Renal cortical epithelial cell (primary cell): ENCODE measurements around the gene MED12L. TPM values are rescaled to one million over a fixed set of nuclear protein-coding genes. Genes with fewer than 3 reads are reported as not detected.
"Not testable (repeated sequence)": the region's sequence is repeated elsewhere in the genome, so short reads cannot be mapped to it uniquely, and the experiment has no call there.

ENCODE experiments used
- DNase-seq: peaks from one replicate; pipeline ENCODE4 v3.0.0-alpha.2; 2011; ENCODE audit warnings: low read depth
- total RNA-seq: library from RNA; depleted of rRNA; stranded (reverse); fragments of >200 nt; gene quantifications from 2 replicates; pipeline ENCODE4 v1.2.3, GENCODE V29; 2014

MED12L gene
- under 0.01 and 0.30 TPM in 2 replicates for total RNA-seq

- DNase-seq, result peak; percentile 18
These were observed at the start of gene MED12L for GRCh38 chr3:151085227-151085888. Gene MED12L, plus strand, starts transcription at chr3:151085664. Its CDS starts 1,263 bp downstream, at chr3:151086927.

- DNase-seq, result peak; percentile 84
These were observed 47.6 kb upstream of the MED12L start for GRCh38 chr3:151037746-151038477.

DNA sequence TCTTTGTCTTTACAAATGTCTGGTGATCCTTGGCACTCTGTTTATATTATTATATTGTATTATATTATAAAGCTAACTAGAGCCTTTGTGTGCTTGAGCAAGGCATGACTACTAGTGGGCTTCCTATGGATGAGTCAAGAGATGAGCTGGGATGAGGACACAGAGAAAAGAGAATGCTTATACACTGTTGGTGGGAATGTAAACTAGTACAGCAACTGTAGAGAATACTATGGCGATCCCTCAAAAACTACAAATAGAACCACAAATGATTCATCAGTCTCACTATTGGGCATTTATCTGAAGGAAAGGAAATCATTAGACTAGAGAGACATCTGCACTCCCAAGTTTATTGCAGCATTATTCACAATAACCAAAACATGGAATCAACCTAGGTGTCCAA lies 40.8 kb upstream of the MED12L start:
- peak; percentile 6 for DNase-seq

GRCh38 chr3:151047636-151048035 lies 37.8 kb upstream of the MED12L start:
- no peak for DNase-seq

DNA sequence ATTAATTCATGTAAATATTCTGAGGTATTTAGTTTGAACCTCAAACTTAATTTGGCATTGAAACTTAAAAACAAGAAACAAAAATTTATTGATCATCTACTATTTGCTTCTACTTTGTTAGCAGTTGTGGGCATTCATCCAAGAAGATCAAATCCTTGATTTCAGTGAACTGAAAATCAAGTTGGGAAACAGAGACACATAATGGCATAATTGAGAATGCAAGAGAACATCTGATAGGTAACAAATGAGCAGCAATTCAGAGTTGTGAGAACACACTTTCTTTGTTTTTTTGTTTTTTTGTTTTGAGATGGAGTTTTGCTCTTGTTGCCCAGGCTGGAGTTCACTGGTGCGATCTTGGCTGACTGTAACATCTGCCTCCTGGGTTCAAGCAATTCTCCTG lies 33.9 kb upstream of the MED12L start:
- DNase-seq, result no peak

DNA sequence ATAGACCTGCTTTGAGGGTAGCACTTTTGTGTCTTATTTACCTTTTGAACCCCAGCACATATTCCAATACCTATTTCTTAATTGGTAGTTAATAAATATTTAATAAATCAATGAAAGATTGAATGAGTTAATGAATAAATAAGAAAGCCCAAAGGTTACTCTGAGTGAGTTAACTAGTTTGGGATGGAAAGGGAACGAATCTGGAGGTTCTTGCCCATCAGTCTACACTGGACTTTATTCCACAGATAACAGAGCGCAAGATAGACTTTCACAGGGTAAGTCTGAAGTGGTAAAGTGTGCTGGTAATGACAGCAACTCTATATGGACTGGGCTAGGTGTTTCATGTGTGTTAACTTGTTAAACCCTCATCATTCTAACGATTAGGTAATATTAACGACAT lies 33.1 kb upstream of the MED12L start:
- DNase-seq, result no peak

- no peak for DNase-seq
These were observed 32.7 kb upstream of the MED12L start for GRCh38 chr3:151052756-151053155.

DNA sequence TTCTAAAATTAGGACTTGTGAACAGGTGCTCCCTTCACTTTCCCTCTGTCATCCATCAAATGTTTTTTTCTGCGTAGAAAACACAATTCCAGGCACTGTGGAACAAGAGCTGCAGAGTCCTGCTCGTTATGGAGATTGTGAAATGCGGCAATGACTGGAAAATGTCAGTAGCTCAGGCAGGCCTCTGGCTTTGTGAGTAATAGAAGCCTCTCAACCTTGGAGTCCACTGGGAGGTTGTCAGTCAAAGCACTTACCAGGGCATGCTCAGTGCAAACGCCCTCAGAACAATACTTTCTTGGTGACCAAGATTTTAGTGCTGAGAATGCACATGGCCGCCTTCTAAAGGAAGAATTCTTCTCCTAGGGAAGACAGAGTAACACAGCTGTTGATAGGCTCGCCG lies 26.7 kb upstream of the MED12L start:
- DNase-seq, result peak; percentile 10

DNA sequence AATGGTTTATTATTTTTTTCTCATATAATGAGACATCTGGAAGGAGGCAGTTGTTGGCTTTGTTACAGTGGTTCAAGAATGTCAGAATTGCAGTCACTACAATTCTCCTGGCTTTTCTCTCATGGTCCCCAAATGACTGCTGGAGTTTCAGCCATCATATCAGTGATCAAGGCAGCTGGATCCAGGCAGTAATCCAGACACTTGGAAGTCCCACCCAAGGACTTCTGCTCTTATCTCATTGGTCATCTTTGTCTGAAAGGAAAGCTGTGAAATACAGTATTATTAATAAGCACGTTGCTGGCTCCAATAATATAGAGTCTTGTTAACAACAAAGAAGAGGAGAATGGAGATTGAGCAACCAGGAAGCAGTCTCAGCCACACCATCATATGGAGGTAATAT lies 22.9 kb upstream of the MED12L start:
- no peak for DNase-seq

GRCh38 chr3:151067158-151067557 lies 18.3 kb upstream of the MED12L start:
- no peak for DNase-seq

GRCh38 chr3:151072842-151073241 lies 12.6 kb upstream of the MED12L start:
- not testable (repeated sequence) for DNase-seq

DNA sequence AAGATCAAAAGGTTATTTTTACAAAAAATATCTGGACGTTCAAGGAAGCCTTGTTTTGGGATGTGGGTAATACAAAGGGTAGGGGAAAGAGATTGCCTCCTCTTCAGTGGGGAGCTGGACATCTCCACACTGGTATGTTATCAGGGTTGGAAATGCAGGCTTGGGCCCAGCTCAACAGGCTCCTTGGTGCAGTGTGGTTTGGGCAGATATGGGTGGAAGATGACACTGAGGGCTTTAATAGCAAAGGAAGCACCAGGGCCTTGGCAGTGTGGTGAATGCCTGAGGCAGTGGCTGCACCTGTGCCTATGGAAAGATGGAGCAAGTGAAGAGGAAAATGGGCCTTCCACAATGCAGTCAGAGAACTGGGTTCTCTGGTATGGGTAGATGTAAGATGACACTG lies 11.2 kb upstream of the MED12L start:
- DNase-seq, result no peak

- DNase-seq, result no peak
These were observed 9.4 kb upstream of the MED12L start for GRCh38 chr3:151075869-151076562.

GRCh38 chr3:151076626-151077025 lies 8.8 kb upstream of the MED12L start:
- no peak for DNase-seq

DNA sequence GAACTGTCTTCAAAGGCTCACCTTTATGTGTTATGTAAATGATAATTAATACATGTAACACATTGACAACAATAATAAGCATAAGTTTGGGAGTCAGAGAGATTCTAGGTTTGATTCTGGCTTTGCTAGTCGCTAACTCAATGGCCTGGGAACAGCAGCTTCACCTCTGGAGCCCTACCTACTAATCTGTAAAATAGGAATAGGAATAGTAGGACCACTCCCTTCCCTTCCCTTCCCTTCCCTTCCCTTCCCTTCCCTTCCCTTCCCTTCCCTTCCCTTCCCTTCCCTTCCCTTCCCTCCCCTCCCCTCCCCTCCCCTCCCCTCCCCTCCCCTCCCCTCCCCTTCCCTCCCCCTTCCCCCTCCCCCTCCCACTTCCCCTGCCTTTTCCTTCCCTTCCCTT lies 4.4 kb upstream of the MED12L start:
- not testable (repeated sequence) for DNase-seq

DNA sequence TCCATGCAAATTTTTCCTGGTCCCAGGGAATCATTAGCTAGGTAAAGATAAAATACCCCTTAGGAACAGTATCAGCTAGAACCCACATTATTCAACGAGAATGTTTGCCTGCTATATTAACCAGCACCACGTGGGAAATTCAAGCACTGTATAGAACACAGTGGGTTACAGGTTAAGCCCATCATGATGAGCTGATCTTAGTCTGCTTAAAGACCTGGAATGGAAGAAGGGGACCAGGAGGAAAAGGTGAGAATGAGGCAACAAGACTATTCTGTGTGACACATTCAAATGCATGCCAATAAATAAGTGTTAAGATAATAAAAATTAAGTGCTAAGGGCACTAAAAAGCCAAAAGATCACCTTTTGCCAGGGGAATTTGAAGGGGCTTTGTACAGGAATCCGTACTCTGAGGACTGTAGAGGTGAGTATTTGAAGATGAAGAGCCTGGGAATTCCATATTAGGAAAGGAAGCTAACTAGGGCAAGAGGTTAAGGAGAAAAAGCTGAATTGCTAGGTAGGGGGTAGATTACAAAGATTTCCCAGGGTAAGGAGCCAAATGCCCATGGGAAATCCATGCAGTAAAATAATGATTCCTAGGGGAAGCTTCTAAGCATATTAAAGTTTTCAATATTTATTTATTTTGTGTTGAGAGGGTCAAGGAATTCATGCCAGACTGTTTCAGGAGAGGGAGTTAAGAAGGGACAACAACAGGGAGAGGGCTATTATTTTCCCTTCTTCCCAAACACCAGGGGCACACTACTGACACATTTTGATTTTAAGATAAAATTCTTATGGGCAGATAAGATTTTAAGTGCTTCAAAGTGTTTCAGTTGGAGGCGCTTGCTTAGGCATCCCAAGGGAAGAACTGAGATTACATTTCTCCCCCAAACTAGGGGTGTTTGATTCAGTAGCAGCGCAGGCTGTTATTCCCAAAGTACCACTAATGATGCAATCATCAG lies 2.3 kb upstream of the MED12L start:
- DNase-seq, result no peak

DNA sequence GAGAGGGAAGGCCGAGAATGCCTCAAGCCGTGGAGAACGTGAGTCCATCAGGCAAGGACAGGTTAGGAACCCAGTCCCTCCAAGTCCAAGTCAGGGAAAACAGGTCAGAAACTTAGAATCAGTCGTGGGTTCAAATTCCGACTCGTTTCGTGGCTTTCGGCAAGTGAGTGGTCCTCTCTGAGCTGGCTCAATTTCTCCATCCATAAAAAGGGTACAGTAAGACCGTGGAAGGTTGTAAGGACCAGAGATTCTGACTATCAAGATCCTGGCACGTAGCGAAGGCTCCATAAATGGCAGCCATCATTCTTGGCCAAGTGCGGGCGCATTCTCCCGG lies 604 bp upstream of the MED12L start:
- DNase-seq, result no peak

GRCh38 chr3:151085889-151086483 lies 522 bp downstream of the MED12L start:
- DNase-seq, result no peak

DNA sequence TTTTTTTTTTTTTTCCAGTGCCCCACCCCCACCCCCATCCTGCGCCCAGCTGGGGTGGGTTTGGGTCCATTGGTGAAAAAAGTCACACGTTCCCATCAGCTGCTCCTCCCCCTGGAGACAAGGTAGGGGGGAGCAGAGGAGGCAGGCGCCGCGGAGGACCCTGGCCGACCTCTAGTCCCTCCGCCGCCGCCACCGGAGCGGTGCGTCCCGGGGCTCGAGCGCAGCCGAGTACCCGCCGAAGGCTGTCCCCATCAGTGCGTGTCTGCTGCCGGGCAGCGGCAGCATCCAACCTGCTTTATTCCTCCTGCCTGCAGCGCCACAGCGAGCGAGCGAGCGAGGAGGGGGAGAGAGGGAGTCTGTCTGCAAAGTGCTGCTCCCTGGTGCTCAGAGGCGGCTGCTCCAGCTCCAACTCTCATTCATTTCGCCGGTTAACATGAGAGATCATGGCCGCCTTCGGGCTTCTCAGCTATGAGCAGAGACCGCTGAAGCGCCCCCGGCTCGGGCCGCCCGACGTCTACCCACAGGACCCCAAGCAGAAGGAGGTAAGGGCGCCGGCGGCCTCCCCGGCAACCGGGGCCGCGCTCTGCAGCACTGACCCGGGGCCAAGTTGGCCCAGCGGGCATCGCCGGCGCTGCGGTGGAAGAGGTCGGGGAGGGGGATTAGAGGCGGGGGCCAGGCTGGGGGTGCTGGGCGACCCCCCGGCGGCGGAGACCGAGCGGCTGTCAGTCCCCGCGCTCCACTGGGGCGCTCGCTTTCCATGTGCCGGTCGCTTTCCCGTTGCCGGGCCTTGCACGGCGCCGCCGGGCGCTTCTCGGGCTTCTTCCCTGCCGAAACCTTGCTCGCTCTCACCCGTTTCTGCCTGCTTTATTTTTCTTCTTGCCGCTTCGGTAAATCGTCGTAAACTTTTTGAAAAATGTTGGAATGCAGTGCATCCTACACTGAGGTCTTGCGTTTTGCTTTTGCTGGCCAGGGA lies 1.3 kb downstream of the MED12L start:
- peak; percentile 75 for DNase-seq

- peak; percentile 13 for DNase-seq
These were observed 2.2 kb downstream of the MED12L start for GRCh38 chr3:151087648-151088047.
